IPS DF 4.7 (cell line): Measurements from ENCODE around the gene NCAPH2.

Experiments used
- DNase-seq: peaks from one replicate; pipeline ENCODE4 v3.0.0-alpha.2; 2013; ENCODE audit warnings: low spot score; ENCODE audit errors: extremely low read depth

NCAPH2 gene

GRCh38 chr22:50507991-50508884, at the start of gene NCAPH2:
Gene NCAPH2, plus strand, starts transcription at chr22:50508224. Its CDS starts 114 bp downstream, at chr22:50508338.
- peak; percentile 79 for DNase-seq

DNA sequence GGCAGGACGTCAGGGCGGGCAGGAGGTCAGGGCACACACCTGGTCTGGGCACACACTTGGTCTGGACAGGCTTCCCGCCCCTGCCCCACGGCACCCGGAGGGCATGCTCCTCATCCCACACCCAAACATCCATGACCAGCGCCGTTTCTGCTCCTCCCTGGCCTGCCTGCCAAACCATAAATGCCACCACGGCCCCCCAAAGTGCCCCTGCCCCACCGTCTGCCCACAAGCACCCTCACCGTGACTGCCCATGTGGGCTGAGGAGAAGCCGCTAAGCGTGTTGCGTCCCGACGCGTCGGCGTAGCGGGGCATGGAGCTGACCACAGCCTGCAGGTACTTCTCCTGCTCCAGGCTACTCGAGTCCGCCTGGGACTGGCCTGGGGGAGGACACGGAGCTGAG, 49.0 kb upstream of the NCAPH2 start:
- DNase-seq = no peak

DNA sequence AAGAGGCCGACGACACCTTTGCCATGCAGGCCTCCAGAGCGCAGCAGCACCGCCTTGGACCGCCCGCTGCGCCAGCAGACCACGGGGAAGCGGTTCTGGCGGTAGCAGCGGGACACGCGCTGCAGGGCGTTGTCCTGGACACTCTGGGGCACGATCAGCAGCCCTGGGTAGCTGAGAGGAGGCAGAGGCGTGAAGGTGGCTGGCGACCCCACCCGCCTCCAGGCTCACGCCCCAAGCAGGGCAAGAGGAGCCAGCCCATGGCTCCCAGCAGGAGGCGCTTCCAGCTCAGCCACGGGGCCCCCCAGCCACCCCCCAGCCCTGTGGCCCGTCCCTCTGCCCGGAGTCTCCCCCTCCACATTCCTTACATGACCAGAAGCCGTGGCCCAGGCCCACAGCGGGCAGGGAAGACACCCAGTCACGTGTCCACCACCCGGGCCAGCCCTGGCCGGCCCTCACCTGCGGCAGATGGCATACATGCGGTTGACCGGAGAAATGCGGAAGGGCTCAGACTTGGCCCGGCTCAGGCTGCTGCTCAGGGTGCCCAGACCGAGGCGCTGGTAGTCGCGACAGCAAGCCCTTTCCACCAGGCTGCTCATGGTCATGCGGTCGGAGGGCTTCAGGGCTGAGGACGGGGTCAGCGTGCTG, 48.4 kb upstream of the NCAPH2 start:
- no peak for DNase-seq

GRCh38 chr22:50460938-50461337, 47.1 kb upstream of the NCAPH2 start:
- no peak for DNase-seq

DNA sequence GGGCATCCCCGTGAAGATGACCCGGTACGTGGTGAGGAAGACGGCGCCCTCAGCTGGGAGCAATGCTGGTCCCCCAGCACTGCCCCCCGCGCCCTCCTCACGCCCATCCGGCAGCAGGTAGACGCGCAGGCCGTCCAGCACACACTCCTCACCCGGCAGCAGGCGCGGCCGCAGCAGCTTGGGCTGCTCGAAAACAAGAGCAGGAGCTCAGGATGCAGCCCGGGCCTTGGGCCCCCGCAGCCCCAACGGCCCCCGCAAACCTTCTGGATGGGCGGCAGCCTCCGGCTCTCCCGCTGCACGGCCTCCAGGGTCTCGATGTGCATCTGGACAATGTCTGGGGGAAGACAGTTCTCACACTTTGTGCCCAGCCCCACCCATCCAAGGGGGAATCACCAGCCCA, 46.5 kb upstream of the NCAPH2 start:
- DNase-seq = no peak

GRCh38 chr22:50461979-50462540, 46.0 kb upstream of the NCAPH2 start:
- no peak for DNase-seq

DNA sequence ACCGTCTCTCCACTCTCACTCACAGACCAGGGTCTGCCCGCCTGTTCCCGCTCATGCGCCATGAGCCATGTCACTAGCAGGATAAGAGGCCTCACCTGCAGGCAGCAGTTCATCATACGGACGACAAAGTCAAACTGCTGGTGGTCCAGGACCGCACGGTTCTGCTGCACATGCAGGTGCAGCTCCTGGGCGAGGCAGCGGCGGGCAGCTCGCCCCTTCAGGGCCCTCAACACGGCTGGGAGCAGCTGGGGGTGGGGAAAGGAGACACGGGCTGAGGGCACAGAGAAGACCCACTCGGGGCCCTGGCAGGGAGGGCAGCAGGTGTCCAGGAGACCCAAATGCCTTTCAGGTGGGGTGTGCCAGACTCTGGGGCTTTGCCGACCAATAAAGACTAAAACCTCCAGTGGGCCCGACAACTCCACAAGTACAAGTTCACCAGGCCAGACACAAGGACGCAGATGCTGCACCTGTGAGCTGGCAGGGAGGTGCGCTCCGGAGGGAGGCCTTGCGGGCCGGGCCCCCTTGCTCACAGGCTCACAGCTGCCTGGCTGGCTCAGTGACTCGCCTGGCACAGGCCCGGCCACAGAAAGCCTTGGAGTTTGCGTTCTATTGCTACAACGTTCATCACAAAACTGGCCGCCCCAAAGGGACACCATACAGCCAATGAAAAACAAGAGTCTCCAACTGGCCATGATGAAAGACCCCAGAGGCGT, 44.7 kb upstream of the NCAPH2 start:
- DNase-seq = no peak

GRCh38 chr22:50464451-50464850, 43.6 kb upstream of the NCAPH2 start:
- no peak for DNase-seq

DNA sequence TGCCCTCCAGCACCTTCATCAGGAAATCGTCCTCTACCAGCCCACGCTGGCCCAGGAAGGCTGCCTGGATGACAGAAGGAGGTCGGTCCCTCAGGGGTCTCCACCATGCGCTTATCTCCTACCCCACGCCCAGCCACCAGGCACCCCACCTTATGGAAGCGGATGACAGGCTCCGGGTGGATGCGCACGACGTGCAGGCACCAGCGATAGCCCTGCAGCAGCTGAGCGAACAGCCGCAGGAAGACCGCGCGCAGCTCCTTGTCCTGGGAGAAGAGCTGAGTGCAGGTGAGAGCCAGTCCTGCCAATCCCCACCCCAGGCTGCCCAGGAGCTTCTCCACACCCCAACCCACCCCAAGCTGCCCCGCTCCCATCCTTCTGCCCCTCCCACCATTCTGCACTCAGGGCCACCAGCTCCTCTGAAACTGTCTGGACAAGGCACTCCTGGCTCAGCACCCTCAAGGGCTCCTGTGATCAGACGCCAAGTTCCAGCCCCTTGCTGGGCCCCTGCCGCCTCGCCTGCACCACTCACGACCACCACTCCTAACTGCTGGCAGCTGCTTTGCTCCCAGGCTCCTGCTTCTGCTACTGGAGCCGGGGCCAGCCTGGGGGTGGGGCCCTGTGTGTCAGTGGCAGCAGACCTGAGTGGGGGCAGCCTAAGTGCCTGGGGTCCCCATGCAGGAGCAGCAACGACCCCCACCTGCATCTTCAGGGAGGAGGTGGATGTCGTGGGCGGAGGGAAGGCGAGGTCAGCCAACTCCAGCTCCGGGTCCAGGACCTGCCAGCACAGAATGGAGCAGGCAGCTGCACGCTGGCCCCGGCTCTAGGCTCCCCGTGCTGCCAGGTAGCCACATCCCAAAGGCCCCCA, 42.7 kb upstream of the NCAPH2 start:
- DNase-seq = no peak

DNA sequence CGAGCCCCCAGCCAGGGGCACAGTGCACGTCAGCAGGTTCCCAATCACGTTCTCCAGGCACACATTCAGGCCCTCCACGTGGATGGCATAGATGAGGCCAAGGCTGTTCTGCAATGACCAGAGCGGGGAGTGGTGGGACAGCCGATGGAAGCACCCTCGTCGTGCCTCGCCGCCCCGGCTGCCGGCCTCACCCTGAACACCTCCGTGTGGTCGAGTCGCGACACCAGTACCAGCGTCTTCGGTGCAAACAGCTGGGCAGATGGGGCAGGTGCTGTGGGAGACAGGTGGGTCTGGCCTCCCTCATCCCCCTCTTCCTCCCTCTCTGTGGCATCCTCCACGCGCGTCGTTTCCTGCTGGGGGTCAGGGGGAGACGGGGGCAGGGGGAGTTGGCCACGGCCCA, 40.7 kb upstream of the NCAPH2 start:
- no peak for DNase-seq

DNA sequence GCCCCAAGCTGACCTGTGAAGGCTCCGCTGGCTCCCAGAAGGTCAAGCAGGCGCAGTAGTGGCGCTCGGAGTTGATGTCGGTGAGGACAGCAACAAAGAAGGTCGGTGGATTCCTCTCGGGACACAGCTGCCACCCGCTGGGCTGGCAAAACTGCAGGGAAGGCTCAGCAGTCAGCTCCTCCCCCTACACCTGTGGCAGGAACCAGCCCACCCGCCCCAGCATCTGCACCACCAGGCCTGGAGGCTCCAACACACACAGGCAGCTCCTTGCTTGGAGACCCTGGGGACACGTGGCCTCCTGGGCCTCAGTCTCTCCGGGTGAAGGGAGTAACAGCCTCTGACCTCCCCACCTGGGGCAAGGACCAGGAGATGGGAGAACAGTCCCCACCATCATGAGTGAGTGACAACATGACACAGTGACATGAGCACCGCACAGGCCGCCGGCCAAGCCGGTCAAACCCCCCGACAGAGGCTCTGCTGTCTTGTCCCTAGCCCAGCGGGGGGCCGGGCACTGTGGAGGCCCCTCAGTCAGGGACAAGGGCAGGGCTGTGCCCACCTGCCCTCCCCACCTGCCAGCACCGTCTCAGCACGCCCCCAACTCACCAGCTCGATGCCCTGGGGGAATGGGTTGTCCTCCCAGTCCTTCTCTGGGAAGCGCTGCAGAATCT, 40.1 kb upstream of the NCAPH2 start:
- DNase-seq = no peak

DNA sequence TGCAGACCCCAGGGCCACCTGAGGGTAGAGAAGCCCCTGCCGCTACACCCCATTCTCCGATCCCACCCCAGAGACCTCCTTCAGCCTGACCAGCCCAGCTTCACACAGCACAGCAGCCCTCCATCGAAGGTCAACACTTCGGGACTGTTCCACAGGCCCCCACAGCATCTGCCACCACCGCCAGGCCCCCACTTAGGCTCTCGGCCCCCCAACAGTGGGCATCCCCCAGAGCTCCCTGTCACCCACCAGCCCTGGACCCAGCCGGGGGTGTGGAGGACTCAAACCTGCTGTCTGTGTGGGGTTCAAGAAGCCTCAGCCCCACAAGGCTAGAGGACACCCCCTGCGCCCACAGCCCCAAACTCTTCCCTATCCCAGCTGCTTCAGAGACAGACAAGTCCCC, 39.4 kb upstream of the NCAPH2 start:
- no peak for DNase-seq

- no peak for DNase-seq
Observed at GRCh38 chr22:50469377-50470305, 38.4 kb upstream of the NCAPH2 start.

DNA sequence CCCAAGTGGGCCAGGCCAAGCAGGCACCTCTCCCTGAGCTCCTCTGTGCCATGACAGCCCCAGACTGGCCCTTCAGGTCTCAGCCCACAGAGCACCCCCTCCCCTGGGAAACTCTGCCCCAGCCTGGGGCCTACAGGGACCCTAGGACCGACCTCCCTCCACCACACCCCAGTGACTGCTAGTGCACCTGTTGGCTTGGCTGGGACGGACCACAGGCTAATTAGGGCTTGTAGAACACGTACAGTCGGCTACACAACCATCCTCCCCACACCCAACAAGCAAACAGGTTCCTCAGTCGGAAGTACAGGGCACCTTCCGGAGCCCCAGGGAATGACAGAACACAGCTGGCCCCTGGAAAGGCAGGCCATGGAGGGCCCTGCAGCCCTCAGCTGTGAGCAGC, 37.5 kb upstream of the NCAPH2 start:
- no peak for DNase-seq

DNA sequence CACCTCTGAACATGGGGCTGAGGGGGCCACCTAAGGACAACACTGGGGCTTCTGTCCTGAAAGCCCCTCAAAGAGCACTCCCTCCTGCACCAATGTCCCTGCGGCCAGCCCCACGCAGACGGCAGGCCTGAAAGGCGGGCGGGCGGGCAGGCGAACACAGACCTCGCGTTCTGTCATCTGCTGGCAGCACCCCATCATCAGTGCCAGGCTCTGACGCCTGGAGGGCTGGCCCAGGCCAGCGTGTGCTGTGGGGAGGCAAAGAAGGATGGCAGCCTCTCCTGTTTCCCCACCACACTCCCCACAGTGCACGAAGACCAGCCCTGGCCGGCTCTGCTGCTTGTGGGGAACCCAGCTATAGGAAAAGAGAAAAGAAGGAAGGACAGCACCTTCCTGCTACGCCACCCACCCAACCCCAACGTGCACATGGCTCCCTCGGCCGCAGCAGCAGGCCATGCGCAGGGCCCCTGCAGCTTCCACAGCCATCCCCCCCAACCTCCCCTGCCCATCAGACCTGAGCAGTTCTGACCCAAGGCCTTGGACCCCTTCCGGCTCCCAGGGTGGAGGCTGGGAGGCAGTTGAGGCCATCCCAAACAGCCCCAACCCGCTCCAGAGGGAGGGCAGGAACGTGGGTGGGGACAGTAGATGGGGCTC, 36.7 kb upstream of the NCAPH2 start:
- DNase-seq = no peak

- no peak for DNase-seq
Observed at GRCh38 chr22:50471962-50472361, 36.1 kb upstream of the NCAPH2 start.

- DNase-seq = no peak
Observed at GRCh38 chr22:50473088-50473487, 34.9 kb upstream of the NCAPH2 start.

GRCh38 chr22:50473855-50474671, 34.0 kb upstream of the NCAPH2 start:
- DNase-seq = no peak
